Neutrophil (primary cell): Measurements from ENCODE around the gene KRTAP6-1.

Experiments
- H3K27ac ChIP-seq: fragments of 200-600 bp; sonication (generic); 2 replicates; pipeline ENCODE4 v1.5.1; 2016; ENCODE audit warnings: mild to moderate bottlenecking, moderate library complexity
- H3K27me3 ChIP-seq: fragments of 200-600 bp; sonication (generic); 2 replicates; pipeline ENCODE4 v1.6.0; 2016; ENCODE audit warnings: mild to moderate bottlenecking
- H3K36me3 ChIP-seq: fragments of 200-600 bp; sonication (generic); 2 replicates; pipeline ENCODE4 v1.5.1; 2017
- H3K4me1 ChIP-seq, 2 experiments: fragments of 200-600 bp in 1 of 2; sonication (generic) in 1 of 2; 1 replicate in 1 of 2; 2 replicates in 1 of 2; pipeline versions ENCODE4 v1.5.1 to v1.6.1; 2013 to 2016; ENCODE audit warnings: low read depth in 1 of 2, low read length in 1 of 2, mild to moderate bottlenecking in 1 of 2, moderate library complexity in 1 of 2; ENCODE audit not compliant: control insufficient read depth in 1 of 2, insufficient read depth in 1 of 2
- H3K4me3 ChIP-seq, 2 experiments: fragments of 200-600 bp in 1 of 2; sonication (generic) in 1 of 2; 1 replicate in 1 of 2; 2 replicates in 1 of 2; pipeline ENCODE4 v1.5.1; 2013 to 2016; ENCODE audit warnings: low read depth in 1 of 2, low read length in 1 of 2, mild to moderate bottlenecking in 1 of 2, moderate library complexity in 1 of 2
- H3K9me3 ChIP-seq: fragments of 200-600 bp; sonication (generic); 2 replicates; pipeline ENCODE4 v1.5.1; 2016
- CTCF ChIP-seq: fragments of 200-600 bp; sonication (generic); IDR thresholded peaks from 2 replicates; pipeline ENCODE4 v1.5.1; 2016; ENCODE audit warnings: antibody characterized with exemption

KRTAP6-1 gene

GRCh38 chr21:30620522-30620921 lies 6.8 kb upstream of the KRTAP6-1 start, which contains the start of gene KRTAP20-4:
Gene KRTAP20-4 (plus strand): TSS chr21:30620627.
- Histone ChIP-seq H3K4me1 (no peaks in the 10 kb centered on the region), H3K4me3 (no peak within 1 kb of the TSS), H3K27ac (no peak within 1 kb of the TSS), H3K27me3 (no peaks in the 10 kb centered on the region), H3K9me3 (no peaks in the 10 kb centered on the region), H3K36me3 (no peaks in the 10 kb centered on the region)
- TF ChIP-seq CTCF: no peak

GRCh38 chr21:30620080-30620479 lies 6.3 kb upstream of the KRTAP6-1 start:
- Histone ChIP-seq H3K4me1 (no peaks in the 10 kb centered on the region), H3K36me3 (no peaks in the 10 kb centered on the region), H3K9me3 (no peaks in the 10 kb centered on the region), H3K4me3 (no peak overlapping the region), H3K27ac (no peak overlapping the region), H3K27me3 (no peaks in the 10 kb centered on the region)
- no peak for TF ChIP-seq CTCF

GRCh38 chr21:30616125-30616524 lies 2.4 kb upstream of the KRTAP6-1 start, which contains the start of gene KRTAP20-1:
Gene KRTAP20-1 (plus strand): TSS chr21:30616425. CDS start chr21:30616455, 30 bp downstream.
- no peaks in the 10 kb centered on the region for H3K27me3 ChIP-seq
- no peaks in the 10 kb centered on the region for H3K9me3 ChIP-seq
- no peaks in the 10 kb centered on the region for H3K36me3 ChIP-seq
- H3K27ac ChIP-seq: no peak within 1 kb of the TSS
- no peak for TF ChIP-seq CTCF
- H3K4me3 ChIP-seq: no peak within 1 kb of the TSS
- H3K4me1 ChIP-seq: no peaks in the 10 kb centered on the region

GRCh38 chr21:30615199-30615598 lies 1.5 kb upstream of the KRTAP6-1 start:
- no peak overlapping the region for H3K27ac ChIP-seq
- H3K4me3 ChIP-seq: no peak overlapping the region
- no peak for TF ChIP-seq CTCF
- H3K9me3 ChIP-seq: no peaks in the 10 kb centered on the region
- H3K27me3 ChIP-seq: no peaks in the 10 kb centered on the region
- H3K36me3 ChIP-seq: no peaks in the 10 kb centered on the region
- no peaks in the 10 kb centered on the region for H3K4me1 ChIP-seq

- H3K27ac ChIP-seq: no peak overlapping the region
- H3K9me3 ChIP-seq: no peaks in the 10 kb centered on the region
- H3K4me3 ChIP-seq: no peak overlapping the region
- TF ChIP-seq CTCF: no peak
- no peaks in the 10 kb centered on the region for H3K4me1 ChIP-seq
- no peaks in the 10 kb centered on the region for H3K27me3 ChIP-seq
- no peaks in the 10 kb centered on the region for H3K36me3 ChIP-seq
These were observed 1.6 kb downstream of the KRTAP6-1 start for GRCh38 chr21:30612132-30612531.

- TF ChIP-seq CTCF: no peak
- H3K36me3 ChIP-seq: no peaks in the 10 kb centered on the region
- H3K4me3 ChIP-seq: no peak overlapping the region
- no peaks in the 10 kb centered on the region for H3K9me3 ChIP-seq
- no peaks in the 10 kb centered on the region for H3K4me1 ChIP-seq
- no peaks in the 10 kb centered on the region for H3K27me3 ChIP-seq
- H3K27ac ChIP-seq: no peak overlapping the region
These were observed 7.8 kb downstream of the KRTAP6-1 start for GRCh38 chr21:30605968-30606367.
